Measurements from ENCODE around the gene KCNH1.
"Not testable (repeated sequence)": the region's sequence is repeated elsewhere in the genome, so short reads cannot be mapped to it uniquely, and the experiment has no call there.

The KCNH1 gene

DNA sequence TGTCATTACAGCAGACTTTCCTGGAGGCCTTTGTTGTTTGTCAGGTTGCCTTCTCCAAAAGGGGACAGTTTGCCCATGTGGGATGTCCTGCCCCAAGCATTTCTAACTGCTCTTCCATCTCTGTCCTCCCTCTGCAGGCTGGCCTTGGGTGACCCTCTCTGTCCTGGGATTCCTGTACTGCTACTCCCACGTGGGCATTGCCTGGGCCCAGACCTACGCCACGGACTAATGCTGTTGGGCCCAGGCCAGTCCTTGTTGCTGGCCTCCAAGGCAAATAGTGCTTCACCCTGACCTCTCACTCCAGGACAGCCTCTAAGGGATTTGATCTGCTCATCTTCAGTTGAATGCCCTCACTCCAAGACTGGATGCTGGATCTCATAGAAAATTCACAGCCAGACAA is 459.8 kb downstream of the KCNH1 start:
- no peak for DNase-seq

DNA sequence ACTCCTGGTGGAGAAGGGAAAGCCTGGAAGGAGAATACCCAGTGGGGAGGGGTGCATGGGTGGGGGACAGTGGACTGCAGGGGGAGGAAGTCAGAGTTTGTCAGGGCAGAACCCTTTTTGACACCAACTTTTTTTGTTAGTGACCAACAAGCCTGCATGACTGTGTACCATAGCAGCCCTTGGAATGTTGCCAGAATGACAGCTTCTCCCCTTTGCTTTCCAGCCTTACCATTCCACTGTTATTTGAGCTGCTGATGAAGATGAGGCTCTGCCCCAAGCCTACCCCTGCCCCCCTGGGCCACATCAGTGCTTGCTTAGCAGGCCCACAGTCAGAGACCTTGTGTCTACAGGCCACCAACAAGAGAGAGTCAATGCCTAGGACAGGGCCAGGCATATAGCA is 464.0 kb downstream of the KCNH1 start:
- DNase-seq: no peak

DNA sequence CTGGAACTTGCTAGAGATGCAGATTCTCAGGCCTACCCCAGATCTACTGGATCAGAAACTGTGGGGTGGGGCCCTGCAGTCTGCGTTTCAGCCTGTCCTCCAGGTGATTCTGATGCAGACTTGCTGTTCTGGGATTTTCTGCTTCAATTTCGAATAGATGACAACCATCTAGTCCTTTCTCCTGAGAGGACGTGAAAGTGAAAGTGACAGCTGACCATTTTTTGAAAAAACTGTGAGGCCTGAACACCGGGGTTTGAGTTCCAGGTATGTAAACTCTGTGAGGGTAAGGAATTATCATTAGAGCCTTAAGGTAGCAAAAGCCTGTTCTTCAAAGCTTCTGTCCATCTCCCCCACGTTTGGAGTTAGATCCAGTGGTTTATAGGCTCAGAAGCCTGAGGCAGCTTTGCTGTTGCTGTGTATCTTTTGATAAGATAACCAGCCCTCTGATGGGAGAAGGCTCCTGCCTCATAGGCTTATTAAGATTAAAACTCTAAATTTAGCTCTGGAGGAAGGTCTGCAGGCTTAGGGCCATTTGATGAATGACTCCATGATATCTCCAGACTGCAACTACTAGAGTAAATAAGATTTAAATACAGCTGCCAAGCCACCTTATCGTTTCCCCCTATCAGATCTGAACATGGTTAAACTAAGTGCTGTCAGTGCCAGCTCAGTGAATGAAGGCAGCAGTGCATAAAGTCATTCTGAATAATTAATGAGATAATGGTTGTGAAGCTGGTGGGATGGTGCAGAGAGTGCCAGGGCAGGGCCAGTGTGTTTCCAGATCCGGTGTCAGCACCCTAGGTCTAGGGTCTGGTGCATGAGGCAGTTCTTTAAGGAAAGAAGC is 470.0 kb downstream of the KCNH1 start:
- no peak for DNase-seq

DNA sequence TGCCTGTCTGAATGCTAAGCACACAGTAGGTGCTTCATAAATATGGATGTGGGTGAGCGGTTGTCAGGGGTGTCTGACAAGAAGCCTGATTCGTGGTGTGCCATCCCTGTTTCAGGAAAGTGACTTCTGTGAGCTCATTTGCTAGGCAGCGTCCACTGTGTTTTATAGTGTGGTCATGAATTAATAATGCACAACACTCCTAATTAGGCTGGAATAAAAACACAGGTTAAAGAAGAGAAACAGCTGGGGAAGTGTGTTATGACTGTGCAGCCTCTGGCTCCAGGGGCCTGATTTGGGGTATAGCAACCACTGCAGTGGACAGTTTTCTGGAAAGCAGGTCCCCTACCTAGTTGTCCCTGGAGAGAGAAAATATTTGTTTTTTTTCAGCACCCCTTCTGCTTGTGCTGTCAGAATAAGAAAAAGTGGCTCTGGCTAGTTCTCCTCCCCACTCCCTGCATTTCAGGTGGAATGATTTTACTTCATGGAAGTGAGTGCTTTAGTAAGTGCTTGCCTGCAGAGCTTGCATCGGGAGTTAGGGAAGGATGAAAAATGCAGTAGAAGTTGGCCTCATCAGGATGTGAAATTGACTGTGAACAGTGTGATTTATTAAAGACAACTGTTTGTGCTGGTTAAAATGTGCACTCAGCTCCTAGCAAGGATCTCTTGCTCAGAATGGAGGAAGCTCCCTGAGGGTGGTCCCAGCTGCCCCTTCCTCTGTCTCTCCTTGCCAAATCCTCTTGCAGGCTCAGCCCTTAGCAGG is 471.5 kb downstream of the KCNH1 start:
- no peak for DNase-seq

DNA sequence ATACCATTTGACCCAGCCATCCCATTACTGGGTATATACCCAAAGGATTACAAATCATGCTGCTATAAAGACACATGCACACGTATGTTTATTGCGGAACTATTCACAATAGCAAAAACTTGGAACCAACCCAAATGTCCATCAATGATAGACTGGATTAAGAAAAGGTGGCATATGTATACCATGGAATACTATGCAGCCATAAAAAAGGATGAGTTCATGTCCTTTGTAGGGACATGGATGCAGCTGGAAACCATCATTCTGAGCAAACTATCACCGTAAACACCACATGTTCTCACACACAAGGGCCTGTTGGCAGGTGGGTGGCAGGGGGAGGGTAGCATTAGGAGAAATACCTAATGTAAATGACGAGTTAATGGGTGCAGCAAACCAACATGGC is 472.4 kb downstream of the KCNH1 start:
- not testable (repeated sequence) for DNase-seq

DNA sequence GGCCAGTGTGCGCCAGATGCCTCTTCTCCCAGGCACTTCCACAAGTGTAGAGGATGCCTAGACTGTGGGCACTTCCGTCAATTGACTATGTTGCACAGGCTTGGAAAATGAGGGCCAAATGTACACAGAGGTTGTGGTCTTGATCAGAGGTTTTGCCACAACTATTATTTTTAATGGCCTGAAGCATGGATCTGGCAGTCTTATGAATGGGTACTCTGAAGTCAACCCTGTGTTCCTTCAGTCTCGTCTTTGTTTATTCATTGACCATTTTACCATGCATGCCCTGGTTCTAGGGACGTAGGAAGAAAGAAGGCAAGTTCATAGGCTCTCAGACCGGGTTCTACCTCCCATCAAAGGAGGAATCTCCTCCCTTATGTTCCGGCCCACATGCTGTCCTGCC is 476.1 kb downstream of the KCNH1 start:
- DNase-seq: no peak

DNA sequence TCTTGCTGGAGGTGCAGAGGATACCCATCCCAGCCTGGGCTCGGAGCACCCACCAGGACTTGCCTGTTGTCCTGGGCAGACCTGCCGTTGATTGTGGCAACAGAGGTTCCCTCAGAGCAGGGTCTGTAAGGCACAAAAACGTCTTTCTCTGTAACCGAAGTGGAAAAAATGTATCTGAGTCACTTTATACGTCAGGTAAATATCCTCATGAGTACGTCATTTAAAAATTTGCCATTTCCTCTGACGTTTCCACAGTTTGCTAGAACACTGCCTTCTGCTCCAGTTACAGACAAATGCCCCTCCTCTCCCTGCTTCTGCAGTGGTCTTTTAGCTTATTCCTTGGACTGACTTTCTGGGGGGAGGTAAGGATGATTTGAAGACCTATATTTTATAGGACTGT is 478.4 kb downstream of the KCNH1 start:
- DNase-seq: peak; percentile 22

DNA sequence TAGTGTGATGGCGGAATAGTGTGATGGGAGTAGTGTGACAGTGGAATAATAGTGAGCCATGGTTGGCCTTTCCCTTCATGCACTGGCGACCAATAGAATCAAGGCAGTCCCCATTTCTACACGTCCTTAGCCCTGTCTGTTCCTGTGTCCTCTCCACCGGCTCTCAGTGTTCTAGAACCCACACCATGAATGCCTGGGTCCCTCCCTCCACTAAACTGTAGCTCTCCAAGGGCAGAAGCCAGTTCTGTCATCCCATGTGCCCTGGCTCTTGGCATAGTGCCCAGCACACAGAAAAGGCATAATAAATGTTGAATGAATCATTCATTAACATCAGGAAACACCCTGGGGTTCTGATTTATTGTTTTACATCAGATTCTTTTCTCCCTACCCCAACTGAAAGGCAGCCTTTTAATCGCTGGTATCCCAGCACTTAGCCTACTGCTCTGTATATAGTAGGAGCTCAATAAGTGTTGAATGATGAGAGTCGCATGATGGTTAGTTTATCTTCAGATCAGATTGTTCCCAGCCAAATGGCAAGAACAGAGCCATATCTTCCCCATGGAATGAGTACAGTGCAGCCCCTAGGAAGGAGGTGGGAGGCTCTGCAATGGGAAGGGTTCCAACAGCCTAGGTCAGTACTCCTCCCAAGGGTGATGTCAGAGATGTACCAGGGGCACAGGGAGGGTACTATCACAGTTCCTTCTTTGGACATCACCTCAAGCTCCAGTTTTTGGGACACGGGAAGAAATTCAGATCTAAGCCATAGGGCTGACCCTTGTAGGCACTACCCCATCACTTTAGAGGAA is 479.6 kb downstream of the KCNH1 start:
- peak; percentile 23 for DNase-seq

DNA sequence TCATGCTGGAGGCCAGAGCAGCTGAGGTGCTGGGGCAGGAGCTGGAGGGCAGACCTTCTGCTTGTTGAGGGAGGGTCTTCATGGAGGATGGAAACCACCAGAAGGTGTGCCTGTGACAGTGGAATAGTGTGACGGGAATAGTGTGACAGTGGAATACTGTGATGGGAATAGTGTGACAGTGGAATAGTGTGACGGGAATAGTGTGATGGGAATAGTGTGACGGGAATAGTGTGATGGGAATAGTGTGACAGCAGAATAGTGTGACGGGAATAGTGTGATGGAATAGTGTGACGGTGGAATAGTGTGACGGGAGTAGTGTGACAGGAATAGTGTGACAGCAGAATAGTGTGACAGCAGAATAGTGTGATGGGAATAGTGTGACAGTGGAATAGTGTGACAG is 480.2 kb downstream of the KCNH1 start:
- DNase-seq: peak; percentile 17

DNA sequence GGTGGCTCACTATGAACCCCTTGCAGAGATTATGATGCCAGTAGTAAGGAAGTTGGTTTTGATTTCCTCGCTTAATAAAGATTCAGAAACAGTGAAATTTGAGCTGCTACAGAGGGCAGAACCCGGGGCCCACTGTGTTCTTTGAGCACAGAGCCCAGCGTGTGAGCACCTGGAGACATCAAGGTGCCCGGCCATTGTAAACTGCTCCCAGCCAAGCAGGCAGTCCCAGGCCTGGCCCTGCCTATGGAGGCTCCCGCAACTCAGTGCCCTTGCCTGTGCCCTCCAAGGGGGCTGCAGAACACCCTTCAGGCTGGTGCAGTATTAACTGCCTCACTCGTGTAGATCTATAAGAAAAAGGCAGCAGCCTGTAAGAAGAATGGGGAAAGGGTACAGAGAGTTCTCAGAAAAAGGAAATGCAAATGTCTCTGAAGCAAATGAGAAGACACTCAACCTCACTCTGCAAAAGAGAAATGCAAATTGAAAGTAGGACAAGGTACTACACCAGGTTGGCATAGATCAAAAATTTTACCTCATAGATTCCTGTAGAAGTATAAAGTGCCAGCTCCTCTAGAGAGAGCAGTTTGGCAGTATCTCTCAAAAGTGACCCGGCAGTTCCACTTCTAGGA is 481.5 kb downstream of the KCNH1 start:
- DNase-seq: no peak

DNA sequence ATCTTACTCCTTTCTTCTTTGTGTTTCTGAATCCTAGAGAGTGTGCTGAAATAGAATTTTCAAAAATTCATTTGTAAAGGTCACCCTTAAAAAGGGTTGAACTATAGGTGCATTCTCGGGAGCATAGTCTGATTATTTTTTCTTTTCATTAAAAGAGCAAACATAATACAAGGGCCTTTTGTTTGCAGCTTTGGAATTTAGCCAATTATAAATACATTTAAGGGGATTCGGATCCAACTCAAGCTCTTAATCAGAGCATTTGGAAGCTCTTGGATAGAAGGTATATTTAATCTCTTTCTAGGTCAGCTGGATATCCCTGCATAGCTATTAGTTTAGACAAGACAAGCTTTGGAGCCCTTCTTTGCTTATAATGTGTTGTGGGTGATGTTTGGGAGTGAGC is 483.5 kb downstream of the KCNH1 start:
- DNase-seq: no peak

DNA sequence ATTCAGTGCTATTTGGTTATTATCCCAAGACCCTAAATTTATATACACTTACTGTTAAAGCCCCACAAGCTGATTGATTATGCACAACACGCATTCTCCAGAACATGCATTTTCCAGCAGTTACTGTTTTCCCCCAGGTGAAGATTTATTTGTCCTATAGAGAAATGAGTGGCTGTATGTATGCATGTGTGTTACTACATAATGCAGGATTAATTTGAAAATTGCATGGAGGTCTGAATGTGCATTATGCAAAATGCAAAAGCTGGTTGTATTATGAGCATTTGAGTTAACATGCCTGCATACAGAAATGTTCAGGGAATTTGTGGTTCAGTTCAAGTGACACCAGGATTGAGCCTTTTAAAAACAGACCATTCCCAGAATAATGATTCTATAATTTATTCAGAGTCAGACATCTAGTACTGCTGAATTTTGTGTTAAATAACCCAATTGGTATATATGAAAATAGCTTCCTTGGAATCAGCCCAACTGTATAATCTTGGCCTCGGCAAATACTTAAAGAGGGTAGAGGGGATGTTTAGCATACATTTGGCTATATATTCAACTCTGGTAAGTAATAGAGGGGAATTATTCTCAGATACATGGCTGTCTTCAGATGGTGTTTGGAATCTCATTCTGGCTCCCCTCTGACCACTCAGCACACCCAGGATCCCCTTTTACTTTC is 485.2 kb downstream of the KCNH1 start:
- no peak for DNase-seq

DNA sequence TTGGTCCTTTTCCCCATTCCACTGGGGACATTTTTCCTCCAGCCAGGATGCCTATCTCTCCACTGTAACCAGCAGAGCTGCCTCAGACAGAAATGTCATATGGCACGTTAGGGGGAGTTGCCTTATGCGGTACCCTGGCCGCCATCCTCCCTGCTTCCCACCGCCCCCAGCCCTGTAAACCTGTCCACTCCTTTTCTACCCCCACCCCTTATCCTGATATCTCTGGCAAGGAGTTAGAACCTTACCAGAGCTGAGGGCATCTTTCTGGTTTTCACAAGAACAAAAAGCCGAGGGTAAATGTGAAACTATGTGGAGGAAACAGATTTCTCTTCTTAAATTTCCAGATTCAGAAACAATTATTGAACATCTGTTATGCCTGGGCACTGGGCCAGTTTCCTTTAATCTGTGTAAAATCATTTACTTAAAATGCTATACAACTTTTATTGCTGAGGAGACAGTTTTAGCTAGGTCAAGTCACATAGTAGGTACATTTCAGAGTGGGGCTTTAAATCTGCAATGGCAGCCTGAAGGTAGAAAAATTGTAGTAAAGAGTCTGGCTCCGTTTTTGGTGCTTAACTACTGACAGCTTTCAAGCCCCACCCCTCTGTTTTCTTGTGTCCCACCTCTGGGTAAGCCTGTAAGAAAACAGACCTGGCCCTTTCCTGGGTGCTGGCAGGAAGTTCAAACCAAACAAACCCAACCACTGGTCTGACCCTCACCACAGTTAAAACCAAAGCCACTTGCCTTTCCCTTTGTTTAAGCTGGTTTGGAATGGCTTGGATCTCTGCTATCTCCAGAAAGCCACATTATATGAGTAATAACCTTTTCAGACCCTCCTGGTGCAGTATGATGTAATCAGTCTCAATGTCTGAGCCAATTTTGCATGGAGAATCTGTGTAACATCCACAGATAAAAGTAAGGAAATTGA is 486.3 kb downstream of the KCNH1 start:
- peak; percentile 50 for DNase-seq

DNA sequence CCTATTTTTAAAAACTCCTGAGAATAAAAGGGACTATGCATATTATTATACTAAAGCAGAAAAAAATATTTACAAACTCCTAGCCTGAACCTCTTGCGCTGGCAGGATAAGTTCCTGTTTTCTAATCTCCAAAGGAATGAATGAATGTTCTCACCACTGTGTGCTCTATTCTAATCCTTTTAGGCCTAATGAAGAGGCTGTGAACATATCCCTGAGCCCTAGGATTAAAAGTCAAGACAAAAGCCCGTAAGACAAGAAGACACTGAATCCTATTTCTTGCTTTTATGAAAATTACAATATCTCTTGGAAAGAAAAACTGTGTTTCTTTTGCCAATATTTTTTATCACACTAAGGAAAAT is 487.7 kb downstream of the KCNH1 start:
- no peak for DNase-seq

DNA sequence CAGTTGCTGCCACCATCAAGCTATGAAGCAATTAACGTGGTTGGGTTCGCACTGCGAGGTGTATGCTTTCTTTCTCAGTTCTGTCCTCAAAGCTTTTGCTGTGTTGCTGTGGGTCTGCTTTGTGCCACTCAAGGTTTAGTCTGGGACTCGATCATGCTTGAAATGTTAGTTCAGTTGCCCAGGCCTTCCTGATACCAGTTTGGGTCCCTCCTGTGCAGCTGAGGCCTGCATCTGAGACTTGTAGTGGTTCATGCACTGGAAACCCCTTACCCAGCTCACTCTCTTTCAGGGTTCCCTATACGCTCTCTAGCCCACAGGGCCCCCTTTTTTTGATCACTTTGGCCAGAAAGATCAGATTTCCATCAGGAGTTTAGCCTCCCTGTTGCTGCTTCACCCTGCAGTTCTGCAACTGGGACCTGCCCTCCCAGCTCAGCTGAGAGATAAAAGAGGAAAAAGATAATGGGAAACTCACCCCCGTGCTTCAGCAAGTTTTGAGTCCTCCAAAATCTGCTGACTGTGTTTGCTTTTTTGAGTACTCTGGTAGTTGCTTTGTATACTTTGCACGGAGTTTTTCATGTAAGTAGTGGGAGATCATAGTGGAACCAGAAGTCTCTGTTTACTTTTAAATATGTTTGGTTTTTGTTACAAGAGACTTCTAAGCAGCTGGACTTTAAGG is 488.2 kb downstream of the KCNH1 start:
- no peak for DNase-seq

DNA sequence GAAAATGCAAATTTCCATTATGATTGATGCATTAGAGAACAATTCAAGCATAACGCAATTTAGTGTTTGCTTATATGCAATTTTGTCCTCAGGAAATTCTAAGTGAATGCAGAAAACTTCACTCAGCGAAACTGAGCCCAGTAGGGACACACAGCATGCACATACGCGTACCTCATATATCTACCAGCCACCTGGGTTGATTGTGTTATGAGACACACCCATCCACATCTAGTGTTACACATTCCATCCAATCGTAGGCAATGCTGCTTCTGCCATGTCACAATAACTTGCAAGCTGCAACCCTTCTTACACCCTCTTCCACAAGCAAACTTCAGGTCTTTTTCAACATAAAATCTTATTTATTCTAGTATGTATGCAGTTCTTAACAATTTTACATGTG is 492.4 kb downstream of the KCNH1 start:
- DNase-seq: no peak

DNA sequence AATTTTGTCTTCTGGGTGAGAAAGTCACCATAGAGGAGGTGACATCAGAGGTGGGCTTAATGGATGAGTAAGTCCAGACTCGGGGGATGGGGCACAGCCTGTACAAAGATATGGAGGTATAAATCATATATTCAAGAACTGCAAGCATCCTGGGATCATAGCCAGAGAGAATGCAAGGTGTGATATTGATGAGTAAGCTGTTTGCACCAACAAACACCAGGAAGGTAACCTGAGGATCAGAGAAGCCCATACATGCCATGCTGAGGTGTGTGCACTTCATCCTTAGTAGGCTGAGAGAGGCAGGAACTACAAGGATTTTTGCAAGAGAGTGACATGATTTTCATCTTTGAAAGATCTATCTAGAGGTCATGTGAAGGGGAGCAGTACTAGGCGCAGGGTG is 498.8 kb downstream of the KCNH1 start:
- DNase-seq: no peak

DNA sequence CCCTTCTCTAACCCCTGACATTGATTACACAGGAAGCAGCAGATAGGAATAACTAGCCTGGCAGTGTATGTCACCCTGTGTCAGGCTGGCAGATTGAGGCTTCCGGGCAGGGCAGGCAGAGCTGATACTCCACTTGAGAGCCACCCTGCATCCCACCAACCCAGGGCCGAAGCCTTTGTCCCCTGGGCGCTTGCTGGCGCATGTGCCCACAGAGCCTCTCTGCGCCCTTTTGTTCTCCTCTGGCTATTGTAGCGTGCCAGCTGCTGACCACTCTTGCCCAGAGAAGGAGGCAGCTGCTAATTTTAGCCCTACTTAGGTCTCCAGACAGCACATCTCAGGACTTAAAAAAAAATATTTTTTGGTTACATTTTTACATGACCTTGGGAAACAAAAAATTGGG is 500.3 kb downstream of the KCNH1 start:
- no peak for DNase-seq

DNA sequence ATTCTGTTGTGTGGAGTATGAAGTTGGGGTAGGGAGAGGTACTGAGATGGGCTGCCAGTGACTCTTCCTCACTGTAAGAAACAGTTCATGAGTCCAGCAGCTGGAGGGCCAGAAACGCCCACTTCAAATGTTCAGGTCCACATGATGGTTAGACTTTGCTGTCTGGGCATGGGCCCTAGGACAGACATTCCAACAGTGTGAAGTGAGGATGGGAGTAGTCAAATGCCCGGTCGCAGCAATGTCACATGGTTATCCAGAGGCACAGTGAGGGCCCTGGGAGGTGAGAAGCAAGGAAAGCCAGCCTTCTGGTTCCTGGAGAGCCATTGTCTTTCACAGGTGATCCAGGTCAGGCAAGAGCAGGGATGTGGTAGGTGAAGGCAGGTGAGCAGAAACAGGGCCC is 500.8 kb downstream of the KCNH1 start:
- no peak for DNase-seq

DNA sequence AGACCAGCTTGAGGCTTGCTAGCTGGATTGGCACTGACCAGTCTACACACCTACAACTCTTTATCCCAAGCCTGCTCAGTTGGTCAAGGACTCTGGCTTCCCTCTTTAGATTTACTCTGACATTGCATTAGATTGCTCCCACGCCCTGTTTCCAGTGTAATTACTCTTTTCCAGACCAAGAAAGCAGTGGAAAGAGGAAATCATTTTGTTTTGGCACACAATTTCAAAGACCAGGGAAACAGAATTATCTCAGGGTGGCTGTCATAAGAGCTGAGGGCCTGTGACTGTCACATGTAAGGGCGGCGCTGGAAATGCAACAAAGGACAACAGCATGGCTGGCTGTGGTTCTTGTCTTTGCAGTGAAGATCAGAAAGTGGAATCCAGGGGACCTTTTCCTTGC is 502.5 kb downstream of the KCNH1 start:
- DNase-seq: no peak

DNA sequence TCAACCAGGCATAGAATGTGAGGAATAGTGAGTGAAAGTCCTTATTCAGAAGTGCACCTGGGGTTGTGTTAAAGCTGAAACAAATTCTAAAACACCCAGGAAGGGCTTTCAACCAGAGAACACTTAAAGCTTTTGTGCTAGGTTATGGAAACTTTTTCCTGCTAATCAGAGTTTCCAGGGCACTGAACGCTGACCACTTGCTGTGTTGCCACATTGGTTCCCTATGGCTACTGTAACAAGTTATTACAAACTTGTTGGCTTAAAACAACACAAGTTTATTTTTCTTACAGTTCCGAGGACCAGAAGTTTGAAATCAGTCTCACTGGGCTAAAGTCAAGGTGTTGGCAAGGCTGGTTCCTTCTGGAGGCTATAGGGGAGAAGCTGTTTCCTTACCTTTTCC is 504.7 kb downstream of the KCNH1 start:
- DNase-seq: no peak
